ENCODE measurements around the gene KCNIP4. TPM values are rescaled to one million over a fixed set of nuclear protein-coding genes. Genes with fewer than 3 reads are reported as not detected.

The KCNIP4 gene
- polyA plus RNA-seq, 1 donor (not counting 4 experiments of a cell fraction or from before 2014, with no cell fraction given), result 0.07 TPM

- H3K4me1 ChIP-seq (ENCODE audit: control insufficient read depth, extremely low read depth, insufficient read depth, low read length), result no peaks in the 10 kb centered on the region
- H3K9me3 ChIP-seq (ENCODE audit: control insufficient read depth, low read depth, low read length), result no peaks in the 10 kb centered on the region
- H3K9me1 ChIP-seq (ENCODE audit: control insufficient read depth, extremely low read depth, insufficient read depth, low read length), result no peaks in the 10 kb centered on the region
- H3K27ac ChIP-seq (ENCODE audit: control insufficient read depth, insufficient read depth, low read length), result no peak overlapping the region
- no peaks in the 10 kb centered on the region for H3K27me3 ChIP-seq (ENCODE audit: control insufficient read depth, extremely low read depth, insufficient read depth, low read length)
- no peak for FAIRE-seq
- no peak overlapping the region for H3K9ac ChIP-seq (ENCODE audit: control insufficient read depth, extremely low read depth, insufficient read depth, low read length)
- no peak for DNase-seq (ENCODE audit: low read depth, low spot score)
- TF ChIP-seq EZH2 (IDR thresholded peaks at IDR 0.05; ENCODE audit: low read length), result no peak
- dilution Hi-C loops (cut with MboI; ENCODE audit: extremely low pct_ligation_motif_present, low sequenced_read_pairs), result no loop called here
- no peak overlapping the region for H2AFZ ChIP-seq (ENCODE audit: control insufficient read depth, low read length)
- no peak overlapping the region for H3K4me3 ChIP-seq (ENCODE audit: control insufficient read depth in 2 of 3, extremely low read depth in 1 of 3, insufficient read depth in 2 of 3, low read depth in 1 of 3, low read length in 3 of 3)
- H4K20me1 ChIP-seq (ENCODE audit: control insufficient read depth, extremely low read depth, insufficient read depth, low read length), result no peaks in the 10 kb centered on the region
- H3K4me2 ChIP-seq (ENCODE audit: control insufficient read depth, extremely low read depth, insufficient read depth, low read depth, low read length), result no peak overlapping the region
- H3K79me2 ChIP-seq (ENCODE audit: control insufficient read depth, insufficient read depth, low read length), result no peaks in the 10 kb centered on the region
- H3K36me3 ChIP-seq (ENCODE audit: control insufficient read depth in 2 of 2, extremely low read depth in 1 of 2, insufficient read depth in 2 of 2, low read length in 2 of 2), result no peaks in the 10 kb centered on the region
Observed at GRCh38 chr4:21778702-21779101, 169.9 kb downstream of the KCNIP4 start.

DNA sequence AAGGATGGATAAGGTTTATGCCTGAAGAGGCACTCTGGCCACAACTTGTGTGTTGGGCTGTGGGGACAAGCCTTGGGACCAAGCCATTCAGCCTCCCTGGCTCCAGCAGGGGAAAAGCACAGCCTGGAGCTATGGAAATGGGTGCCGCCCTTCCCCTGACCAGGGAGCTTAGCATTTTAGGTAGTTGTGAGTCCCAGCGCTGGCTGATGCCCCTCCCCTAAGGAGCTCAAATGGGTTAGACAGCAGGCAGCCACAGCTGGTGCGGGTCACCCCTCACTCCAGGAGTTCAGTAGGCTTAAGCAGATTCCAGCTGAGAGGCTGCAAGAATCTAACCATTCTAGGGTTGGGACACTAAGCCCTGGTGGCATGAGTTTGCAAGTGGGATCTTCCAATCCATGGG, 172.9 kb downstream of the KCNIP4 start:
- H3K9me3 ChIP-seq (ENCODE audit: control insufficient read depth, low read depth, low read length), result no peaks in the 10 kb centered on the region
- no peaks in the 10 kb centered on the region for H3K36me3 ChIP-seq (ENCODE audit: control insufficient read depth in 2 of 2, extremely low read depth in 1 of 2, insufficient read depth in 2 of 2, low read length in 2 of 2)
- no peaks in the 10 kb centered on the region for H3K9me1 ChIP-seq (ENCODE audit: control insufficient read depth, extremely low read depth, insufficient read depth, low read length)
- H3K79me2 ChIP-seq (ENCODE audit: control insufficient read depth, insufficient read depth, low read length), result no peaks in the 10 kb centered on the region
- H3K9ac ChIP-seq (ENCODE audit: control insufficient read depth, extremely low read depth, insufficient read depth, low read length), result no peak overlapping the region
- H4K20me1 ChIP-seq (ENCODE audit: control insufficient read depth, extremely low read depth, insufficient read depth, low read length), result no peaks in the 10 kb centered on the region
- no peak overlapping the region for H2AFZ ChIP-seq (ENCODE audit: control insufficient read depth, low read length)
- no peak overlapping the region for H3K27ac ChIP-seq (ENCODE audit: control insufficient read depth, insufficient read depth, low read length)
- DNase-seq (ENCODE audit: low read depth, low spot score), result no peak
- H3K4me1 ChIP-seq (ENCODE audit: control insufficient read depth, extremely low read depth, insufficient read depth, low read length), result no peaks in the 10 kb centered on the region
- H3K4me2 ChIP-seq (ENCODE audit: control insufficient read depth, extremely low read depth, insufficient read depth, low read depth, low read length), result no peak overlapping the region
- H3K4me3 ChIP-seq (ENCODE audit: control insufficient read depth in 2 of 3, extremely low read depth in 1 of 3, insufficient read depth in 2 of 3, low read depth in 1 of 3, low read length in 3 of 3), result no peak overlapping the region
- FAIRE-seq, result no peak
- no peaks in the 10 kb centered on the region for H3K27me3 ChIP-seq (ENCODE audit: control insufficient read depth, extremely low read depth, insufficient read depth, low read length)
- dilution Hi-C loops (cut with MboI; ENCODE audit: extremely low pct_ligation_motif_present, low sequenced_read_pairs), result no loop called here
- TF ChIP-seq EZH2 (IDR thresholded peaks at IDR 0.05; ENCODE audit: low read length) (no peak), CTCF (optimal IDR thresholded peaks at IDR 0.05 in 1 of 3, IDR thresholded peaks at IDR 0.05 in 1 of 3, conservative IDR thresholded peaks at IDR 0.05 in 1 of 3; ENCODE audit: extremely low read depth in 1 of 3, insufficient read depth in 2 of 3, low read length in 3 of 3) (no peak)

Data from keratinocyte (primary cell).